GM21737 (cell line): ENCODE measurements around the gene ATAD1.
A peak's percentile ranks its signal among the peaks of the same experiment; 100 is the strongest.
"Not testable (repeated sequence)": the region's sequence is repeated elsewhere in the genome, so short reads cannot be mapped to it uniquely, and the experiment has no call there.

Experiments used
- ATAC-seq: cut with Tn5 transposase; IDR thresholded peaks from one replicate; pipeline ENCODE4 v1.9.1; 2021; ENCODE audit warnings: mild to moderate bottlenecking, moderate library complexity; ENCODE audit not compliant: unreplicated experiment

The ATAD1 gene, protein sequence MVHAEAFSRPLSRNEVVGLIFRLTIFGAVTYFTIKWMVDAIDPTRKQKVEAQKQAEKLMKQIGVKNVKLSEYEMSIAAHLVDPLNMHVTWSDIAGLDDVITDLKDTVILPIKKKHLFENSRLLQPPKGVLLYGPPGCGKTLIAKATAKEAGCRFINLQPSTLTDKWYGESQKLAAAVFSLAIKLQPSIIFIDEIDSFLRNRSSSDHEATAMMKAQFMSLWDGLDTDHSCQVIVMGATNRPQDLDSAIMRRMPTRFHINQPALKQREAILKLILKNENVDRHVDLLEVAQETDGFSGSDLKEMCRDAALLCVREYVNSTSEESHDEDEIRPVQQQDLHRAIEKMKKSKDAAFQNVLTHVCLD

DNA sequence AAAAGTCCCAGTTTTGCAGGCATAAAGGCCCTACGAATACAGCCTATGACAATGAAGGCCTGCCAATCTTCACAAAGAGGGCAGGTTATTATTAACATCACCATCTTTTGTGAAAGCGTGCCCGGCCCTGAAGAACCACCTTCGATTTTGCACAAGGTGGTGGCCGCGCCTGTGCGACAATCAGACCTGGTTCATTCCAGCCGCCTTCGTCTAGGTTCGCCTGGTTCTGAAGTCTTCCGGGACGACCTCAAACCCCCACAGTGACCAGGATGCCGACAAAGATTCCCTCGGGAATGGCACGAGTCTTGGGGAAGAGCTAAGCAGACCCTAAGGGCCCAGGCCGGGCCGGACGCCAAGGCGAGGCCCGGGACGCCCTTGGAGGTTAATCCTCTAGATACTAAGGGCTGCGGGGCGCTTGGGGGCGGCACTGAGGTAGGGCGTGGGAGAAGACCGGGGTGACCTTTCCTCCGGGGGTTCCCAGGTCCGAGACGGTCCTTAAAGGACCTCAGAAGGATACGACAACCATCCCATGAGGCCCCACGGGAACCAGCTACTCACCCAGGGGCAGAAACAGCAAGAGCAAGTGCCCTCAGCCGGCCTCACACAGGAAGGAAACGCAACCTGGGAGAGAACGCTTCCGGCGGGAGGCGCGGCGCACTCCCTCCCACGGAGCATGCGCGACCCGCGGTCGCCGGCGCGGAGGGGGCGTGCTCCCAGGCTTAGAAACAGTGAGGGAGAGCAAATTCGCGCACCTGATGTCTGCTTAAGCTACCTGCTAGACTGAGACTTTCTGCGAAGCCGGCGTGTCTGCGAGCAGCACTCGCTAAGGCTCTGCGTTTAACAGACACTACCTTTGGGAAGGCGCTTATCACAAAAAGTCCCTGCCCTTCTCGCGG, at the start of gene ATAD1:
TSS of gene ATAD1 (minus strand) at position 618 of the 896 bp plus-strand sequence. CDS start 3,627 bp downstream, outside the sequence.
- peak; percentile 75 for ATAC-seq

DNA sequence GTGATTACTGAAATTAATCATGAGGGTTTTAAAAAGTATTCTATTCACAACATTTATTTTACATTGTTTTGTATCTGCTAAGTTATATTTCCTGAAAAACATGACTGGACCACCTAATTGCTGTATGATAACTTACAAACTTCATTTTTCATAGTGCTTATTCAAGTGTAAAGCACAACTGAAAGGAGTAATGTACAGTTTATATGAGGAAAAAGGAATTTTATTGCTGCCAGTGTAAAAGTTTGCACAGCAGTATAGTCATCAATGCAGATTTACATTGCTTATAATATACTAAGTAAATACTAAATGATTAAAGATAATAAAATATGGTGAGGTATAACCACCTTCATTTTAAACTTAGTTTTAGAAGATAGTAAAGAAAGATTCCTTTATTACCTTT, 49.4 kb upstream of the ATAD1 start:
- no peak for ATAC-seq

DNA sequence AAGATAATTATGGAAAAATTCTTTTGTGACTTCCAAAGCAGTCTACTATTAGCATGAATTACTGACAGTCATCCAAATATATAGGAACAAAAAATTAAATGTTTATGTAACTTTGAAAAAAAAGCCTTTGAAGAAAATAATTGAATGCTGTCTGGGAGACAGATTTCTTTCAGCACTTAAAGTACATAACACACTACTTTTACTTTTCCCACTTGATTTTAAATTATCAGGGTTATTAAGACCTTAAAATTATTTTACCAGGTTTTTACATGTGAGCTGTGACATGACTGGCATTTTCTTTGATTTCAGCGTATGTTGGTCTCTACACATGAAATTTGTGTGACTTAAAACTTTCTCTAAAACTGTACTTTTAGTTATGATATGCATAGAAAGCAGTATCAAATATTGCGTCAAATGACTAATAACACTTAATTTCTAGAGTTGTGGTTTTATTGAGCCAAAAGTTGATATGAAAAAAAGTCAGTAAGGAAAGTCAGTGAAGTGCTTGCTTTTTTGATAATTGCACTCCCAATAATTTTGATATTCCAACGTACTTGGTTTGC, 48.5 kb upstream of the ATAD1 start:
- ATAC-seq: no peak

DNA sequence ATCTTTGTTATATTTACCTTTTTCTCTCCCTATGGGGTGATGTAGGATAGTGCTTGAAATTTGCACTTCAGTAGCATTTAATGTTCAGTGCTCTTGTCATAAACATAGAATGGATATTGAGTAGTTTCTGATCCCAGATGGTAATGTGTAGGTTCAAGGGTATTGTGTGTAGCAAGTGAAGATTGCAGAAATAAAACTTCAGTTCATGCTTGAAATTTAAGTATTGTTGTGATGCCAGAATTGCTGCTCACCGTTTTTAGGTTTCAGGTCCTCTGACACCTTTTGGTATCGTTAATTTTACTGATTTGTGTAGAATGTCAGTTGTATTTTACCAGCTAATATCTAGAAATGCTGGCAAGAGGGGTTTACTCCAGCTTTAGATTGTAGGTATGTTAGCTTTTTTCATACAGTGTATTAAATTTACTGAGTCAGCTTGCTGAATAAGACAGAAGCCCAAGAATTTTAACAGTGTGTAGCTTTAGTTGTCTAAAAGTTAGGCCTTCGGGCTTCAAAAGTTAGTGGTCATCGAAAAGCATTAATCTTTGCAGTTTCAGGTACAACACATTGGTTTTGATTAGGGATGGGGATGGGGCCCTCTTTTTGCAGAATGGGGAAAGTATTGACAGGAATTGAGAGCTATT, 47.3 kb upstream of the ATAD1 start:
- ATAC-seq: no peak

DNA sequence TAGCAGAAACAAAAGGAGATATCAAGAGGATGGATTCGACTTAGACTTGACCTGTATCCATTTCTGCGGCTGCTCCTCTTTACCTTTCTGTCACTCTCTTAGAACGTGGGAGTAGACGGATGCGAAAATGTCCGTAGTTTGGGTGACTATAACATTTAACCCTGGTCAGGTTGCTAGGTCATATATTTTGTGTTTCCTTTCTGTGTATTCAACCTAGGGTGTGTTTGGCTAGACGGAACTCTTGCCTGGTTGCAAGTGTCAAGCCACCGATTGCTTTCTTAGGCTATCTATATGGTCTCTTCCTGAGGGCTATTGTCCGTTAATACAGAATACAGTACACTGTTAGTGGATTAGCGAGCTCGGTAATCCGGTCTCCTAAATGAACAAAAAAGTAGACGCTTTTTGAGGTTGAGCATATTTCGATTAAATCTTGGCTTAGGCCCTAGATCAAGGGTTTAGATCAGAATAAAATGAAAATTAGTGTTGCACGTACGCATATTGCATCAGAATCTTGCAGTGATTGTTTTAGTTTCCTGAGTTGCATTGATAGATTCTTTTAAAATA, 46.6 kb upstream of the ATAD1 start:
- ATAC-seq: no peak

DNA sequence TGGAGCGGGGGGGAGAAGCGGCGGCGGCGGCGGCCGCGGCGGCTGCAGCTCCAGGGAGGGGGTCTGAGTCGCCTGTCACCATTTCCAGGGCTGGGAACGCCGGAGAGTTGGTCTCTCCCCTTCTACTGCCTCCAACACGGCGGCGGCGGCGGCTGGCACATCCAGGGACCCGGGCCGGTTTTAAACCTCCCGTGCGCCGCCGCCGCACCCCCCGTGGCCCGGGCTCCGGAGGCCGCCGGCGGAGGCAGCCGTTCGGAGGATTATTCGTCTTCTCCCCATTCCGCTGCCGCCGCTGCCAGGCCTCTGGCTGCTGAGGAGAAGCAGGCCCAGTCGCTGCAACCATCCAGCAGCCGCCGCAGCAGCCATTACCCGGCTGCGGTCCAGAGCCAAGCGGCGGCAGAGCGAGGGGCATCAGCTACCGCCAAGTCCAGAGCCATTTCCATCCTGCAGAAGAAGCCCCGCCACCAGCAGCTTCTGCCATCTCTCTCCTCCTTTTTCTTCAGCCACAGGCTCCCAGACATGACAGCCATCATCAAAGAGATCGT, 46.0 kb upstream of the ATAD1 start:
- not testable (repeated sequence) for ATAC-seq

DNA sequence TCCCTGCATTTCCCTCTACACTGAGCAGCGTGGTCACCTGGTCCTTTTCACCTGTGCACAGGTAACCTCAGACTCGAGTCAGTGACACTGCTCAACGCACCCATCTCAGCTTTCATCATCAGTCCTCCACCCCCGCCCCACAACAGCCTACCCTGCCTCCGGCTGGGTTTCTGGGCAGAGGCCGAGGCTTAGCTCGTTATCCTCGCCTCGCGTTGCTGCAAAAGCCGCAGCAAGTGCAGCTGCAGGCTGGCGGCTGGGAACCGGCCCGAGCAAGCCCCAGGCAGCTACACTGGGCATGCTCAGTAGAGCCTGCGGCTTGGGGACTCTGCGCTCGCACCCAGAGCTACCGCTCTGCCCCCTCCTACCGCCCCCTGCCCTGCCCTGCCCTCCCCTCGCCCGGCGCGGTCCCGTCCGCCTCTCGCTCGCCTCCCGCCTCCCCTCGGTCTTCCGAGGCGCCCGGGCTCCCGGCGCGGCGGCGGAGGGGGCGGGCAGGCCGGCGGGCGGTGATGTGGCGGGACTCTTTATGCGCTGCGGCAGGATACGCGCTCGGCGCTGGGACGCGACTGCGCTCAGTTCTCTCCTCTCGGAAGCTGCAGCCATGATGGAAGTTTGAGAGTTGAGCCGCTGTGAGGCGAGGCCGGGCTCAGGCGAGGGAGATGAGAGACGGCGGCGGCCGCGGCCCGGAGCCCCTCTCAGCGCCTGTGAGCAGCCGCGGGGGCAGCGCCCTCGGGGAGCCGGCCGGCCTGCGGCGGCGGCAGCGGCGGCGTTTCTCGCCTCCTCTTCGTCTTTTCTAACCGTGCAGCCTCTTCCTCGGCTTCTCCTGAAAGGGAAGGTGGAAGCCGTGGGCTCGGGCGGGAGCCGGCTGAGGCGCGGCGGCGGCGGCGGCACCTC, 45.3 kb upstream of the ATAD1 start, which contains the start of the genes KLLN and PTEN:
TSS of gene KLLN (minus strand) at position 481 of the 891 bp plus-strand sequence. CDS start 1,046 bp downstream, outside the sequence.
TSS of gene PTEN (plus strand) at position 573 of the 891 bp plus-strand sequence. CDS start 845 bp downstream, outside the sequence.
- ATAC-seq: peak; percentile 33

DNA sequence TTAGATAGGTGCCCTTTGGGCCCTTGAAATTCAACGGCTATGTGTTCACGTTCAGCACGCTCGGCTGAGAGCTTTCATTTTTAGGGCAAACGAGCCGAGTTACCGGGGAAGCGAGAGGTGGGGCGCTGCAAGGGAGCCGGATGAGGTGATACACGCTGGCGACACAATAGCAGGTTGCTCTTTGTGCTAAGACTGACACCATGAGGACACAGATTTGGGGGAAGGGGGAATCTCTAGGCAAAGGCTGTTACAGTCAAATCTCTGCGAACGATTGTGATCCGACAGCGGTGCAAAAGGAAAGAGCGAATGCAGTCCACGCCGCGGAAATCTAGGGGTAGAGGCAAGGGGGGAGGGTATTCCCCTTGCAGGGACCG, 44.6 kb upstream of the ATAD1 start:
- peak; percentile 14 for ATAC-seq

DNA sequence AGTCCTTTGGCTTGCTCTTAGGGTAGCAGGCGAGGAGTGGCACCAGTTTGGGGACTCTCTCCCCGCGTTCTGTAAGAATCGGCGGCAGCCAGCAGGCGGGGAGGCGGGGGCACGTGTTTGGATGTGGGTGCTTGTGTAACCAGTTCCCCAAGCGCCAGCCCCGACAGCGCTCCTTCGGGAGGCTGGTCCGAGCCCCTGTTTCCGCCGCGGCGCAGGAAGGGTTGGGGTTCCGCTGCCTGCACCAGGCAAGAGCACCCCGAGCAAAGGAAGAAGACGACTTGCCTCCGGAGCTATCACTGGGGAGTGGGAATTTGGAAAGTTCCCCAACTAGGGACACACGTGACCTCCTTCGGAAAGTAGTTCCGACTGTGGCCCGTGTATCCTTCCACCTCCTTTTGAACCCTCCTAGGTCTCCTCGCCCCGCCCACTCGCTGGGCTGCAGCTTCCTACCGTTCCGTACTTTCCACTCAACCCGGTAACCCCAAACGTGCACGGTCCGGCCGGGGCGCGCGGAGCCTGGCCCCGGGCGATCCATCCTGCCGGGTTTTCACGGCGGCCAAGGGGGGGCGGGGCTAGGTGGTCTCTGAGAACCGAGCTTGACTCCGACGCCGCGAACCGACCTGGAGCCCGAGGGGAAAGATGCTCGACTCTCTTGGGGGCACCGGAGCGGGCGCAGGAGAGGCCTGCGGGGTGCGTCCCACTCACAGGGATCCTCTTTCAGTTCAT, 44.1 kb upstream of the ATAD1 start:
- ATAC-seq: peak; percentile 51

DNA sequence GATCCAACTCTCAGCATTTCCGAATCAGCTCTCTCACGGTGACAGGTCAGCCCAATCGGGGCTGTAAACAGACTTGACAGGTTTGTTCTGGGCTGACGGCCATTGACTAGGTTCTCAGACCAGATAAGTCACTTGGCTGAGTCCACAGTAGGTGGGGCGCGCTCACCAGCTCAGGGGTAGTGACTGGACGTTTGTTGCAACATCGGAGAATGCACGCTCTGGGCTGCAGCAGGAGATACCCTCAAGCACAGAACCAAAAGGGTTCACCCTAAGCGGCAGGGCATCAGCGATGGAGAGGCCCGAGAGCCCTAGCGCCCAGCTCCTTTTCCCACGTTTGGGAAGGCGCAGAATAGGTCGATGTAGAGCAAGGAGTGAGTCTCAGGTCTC, 43.5 kb upstream of the ATAD1 start:
- peak; percentile 17 for ATAC-seq

DNA sequence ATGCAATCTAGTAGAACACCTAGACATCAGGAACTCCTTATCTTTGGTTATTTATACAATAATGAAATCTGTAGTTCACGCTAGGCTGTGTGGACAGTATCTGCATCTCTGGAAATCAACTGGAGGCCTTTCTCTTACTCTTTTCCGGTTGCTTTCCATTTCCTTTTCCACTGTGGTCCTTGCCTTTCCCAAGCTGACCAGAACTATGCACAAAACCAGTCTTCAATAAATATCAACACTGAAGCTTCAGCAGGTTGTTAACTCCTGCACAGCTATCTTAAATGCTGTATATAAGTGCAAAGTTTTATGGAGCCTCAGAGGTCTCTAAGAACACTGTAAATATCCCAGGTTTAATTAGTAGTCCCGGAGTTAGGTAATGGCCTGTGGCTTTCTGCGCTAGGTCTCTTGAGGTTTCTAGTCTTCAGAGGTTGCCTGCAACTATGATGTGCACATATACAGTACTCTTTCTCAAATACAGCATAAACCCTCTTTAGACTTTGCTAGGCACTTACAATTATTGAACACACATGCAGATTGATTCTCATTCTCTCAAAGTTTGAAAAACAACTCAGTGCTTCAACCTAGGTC, 42.9 kb upstream of the ATAD1 start:
- no peak for ATAC-seq

DNA sequence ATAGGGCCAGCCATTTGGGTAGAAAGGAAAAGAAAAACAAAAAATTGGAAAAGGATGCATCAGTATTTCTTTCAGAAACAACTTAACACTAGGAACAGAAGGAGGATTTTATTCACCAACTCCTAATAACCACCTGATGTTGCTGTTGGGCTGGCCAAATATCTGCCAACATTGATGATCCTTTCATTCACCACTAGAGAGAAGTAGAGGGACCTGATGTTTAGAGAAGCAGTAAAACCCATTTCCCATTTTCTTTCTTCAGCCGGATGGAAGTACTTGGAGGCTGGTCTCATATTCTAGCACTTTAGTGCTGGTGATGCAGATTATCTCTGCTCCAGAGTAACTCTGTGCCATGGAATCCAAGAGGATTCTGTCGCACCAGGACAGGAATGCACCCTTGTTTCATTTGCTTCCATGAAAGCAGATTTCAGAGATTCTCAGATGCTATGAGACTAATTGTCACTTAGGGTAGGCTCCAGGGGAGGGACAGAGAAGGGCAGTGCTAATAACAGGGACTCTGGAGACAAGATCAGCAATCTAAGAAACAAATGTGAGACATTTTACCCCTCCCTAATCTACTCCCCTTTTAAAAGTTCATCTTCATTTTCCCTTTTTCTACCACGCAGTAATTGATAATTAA, 42.2 kb upstream of the ATAD1 start:
- ATAC-seq: no peak

DNA sequence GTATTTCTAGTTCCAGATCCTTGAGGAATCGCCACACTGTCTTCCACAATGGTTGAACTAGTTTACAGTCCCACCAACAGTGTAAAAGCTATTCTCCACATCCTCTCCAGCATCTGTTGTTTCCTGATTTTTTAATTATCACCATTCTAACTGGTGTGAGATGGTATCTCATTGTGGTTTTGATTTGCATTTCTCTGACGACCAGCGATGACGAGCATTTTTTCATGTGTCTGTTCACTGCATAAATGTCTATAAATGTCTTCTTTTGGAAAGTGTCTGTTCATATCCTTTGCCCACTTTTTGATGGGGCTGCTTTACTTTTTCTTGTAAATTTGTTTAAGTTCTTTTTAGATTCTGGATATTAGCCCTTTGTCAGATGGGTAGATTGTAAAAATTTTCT, 37.6 kb upstream of the ATAD1 start:
- ATAC-seq: not testable (repeated sequence)

DNA sequence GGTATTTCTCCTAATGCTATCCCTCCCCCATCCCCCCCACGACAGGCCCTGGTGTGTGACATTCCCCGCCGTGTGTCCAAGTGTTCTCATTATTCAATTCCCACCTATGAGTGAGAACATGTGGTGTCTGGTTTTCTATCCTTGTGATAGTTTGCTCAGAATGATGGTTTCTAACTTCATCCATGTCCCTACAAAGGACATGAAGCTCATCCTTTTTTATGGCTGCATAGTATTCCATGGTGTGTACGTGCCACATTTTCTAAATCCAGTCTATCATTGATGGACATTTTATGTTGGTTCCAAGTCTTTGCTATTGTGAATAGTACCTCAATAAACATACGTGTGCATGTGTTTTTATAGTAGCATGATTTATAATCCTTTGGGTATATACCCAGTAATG, 37.2 kb upstream of the ATAD1 start:
- not testable (repeated sequence) for ATAC-seq

DNA sequence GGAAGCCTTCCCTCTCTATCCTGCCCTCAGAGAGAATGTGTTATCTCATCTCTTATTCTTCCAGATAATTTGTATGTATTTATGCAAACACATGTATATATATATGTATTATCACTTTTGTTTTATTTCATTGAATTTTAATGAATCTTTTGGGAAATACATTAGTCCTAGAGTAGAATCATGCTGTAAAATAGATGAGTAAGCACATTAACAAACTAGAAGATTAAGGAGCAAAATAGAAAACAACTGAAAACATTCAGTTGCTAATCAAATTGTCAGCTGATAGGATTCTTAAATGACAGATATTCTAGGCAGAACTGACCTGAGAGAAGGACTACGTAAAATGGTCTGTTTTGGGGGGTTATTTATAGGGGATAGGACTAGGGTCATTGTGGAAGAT, 34.1 kb upstream of the ATAD1 start:
- no peak for ATAC-seq

DNA sequence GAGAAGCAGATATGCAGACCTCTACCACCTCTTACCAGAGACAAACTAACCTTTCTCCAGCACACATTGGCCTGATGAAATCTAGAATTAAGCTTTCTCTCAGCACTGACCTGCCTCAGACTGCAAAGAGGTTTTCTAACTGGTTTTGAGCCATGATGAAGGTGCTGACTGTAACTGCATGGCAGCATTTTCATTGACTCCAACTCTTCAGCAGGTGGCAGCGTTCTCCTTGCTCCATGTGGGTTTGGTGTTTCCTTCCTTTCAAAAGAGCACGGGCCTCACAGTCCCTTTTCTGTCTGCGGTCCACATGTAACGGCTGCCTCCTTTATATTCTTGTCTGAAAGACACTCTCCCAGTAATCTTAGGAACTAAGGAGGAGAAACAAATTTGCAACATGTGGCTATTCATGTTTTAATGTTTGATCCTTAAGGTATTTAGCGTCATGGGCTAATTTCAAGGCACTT, 32.7 kb upstream of the ATAD1 start:
- no peak for ATAC-seq

DNA sequence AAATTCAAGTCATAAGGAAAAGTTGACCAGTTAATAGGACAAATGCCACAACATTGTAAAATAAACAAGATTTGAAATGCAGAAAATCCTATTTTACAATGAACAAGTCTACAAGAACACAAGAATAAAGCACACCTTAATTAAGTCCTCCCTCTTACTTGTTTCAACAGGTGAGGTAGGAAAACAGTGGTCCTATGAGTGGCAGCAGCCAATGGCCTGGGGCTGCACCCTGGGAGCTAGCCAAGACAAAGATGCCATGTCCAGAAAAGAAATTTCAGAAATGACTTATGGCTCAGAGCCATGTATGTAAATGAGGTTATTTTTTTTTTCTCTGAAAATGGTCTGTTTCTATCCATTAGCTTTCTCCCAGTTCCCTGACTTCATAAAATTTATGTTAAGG, 31.0 kb upstream of the ATAD1 start:
- no peak for ATAC-seq

DNA sequence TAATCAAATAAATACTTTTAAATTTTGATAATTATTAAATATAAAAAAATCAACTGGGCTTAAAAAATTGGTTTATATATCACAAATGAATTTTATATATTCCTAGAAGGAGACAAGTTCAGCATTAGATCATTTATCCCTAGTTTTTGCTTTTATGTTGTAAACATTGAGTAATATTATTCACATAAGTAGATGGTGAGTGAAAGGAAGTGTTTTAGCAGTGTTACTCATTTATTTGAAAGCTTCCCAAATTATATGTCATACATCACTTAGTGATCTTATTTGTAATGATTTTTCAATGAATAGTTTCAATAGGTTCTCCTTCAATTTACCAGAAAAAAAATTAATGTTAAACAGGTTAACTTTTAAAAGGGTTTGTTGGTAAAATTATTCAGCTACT, 29.5 kb upstream of the ATAD1 start:
- ATAC-seq: no peak
